Activated CD8-positive, alpha-beta T cell treated with anti-CD3 and anti-CD28 coated beads for 36 hours (primary cell): ENCODE results near the gene LETM1. TPM values are rescaled to one million over a fixed set of nuclear protein-coding genes. Genes with fewer than 3 reads are reported as not detected.
A peak's percentile ranks its signal among the peaks of the same experiment; 100 is the strongest.

Source experiments
- ATAC-seq: fragments of 200-7000 bp; cut with Tn5 transposase; one replicate; pipeline ENCODE4 v1.10.0; 2021; ENCODE audit warnings: mild to moderate bottlenecking, moderate library complexity
- CTCF ChIA-PET: fragments of 350-600 bp; sonication (Branson Sonifier 250); formaldehyde crosslinking; loops from one replicate; lab custom pipeline; 2021; ENCODE audit warnings: antibody characterized with exemption; lab: Charles Lee
- POLR2A ChIA-PET: fragments of 350-600 bp; sonication (Branson Sonifier 250); formaldehyde crosslinking; loops from one replicate; lab custom pipeline; 2021; ENCODE audit warnings: antibody characterized with exemption; lab: Charles Lee
- DNase-seq: peaks from one replicate; pipeline ENCODE4 v3.0.0-alpha.2; 2020
- H3K27ac Mint-ChIP-seq: one replicate; pipeline ENCODE4 v1.8.0; 2021; ENCODE audit warnings: mild to moderate bottlenecking, mixed read lengths
- H3K27me3 Mint-ChIP-seq: one replicate; pipeline ENCODE4 v1.8.0; 2021; ENCODE audit warnings: mixed read lengths
- H3K36me3 Mint-ChIP-seq: one replicate; pipeline ENCODE4 v1.8.0; 2021; ENCODE audit warnings: low read depth, mixed read lengths
- H3K4me1 Mint-ChIP-seq: one replicate; pipeline ENCODE4 v1.8.0; 2021; ENCODE audit warnings: low read depth, mixed read lengths
- H3K4me3 Mint-ChIP-seq: one replicate; pipeline ENCODE4 v1.8.0; 2021; ENCODE audit warnings: mild to moderate bottlenecking, moderate library complexity, mixed read lengths
- H3K9me3 Mint-ChIP-seq: one replicate; pipeline ENCODE4 v1.8.0; 2021; ENCODE audit warnings: mixed read lengths
- CTCF ChIP-seq: fragments of 200-600 bp; IDR thresholded peaks from one replicate; pipeline ENCODE4 v1.8.0; 2022; ENCODE audit warnings: antibody characterized with exemption, mild to moderate bottlenecking
- intact Hi-C: fragments of 100-400 bp; cut with micrococcal nuclease; formaldehyde crosslinking; loops from one replicate; pipeline ENCODE4 v1.10.0; 2022
- total RNA-seq, 2 experiments: library from RNA; stranded (reverse); gene quantifications; one replicate each; pipeline ENCODE4 v1.2.3, GENCODE V29; 2021

The LETM1 gene
- total RNA-seq, 2 experiments from 2014 or later, result 49.4 to 53.2 TPM

GRCh38 chr4:1871471-1872021 lies 15.6 kb upstream of the LETM1 start:
- Mint-ChIP-seq H3K4me3 (peak overlapping the region; percentile 32), H3K27ac (no peak overlapping the region), H3K27me3 (no peaks in the 10 kb centered on the region), H3K36me3 (peaks cover 22% of the 10 kb centered on the region), H3K9me3 (no peaks in the 10 kb centered on the region), H3K4me1 (peaks cover 38% of the 10 kb centered on the region)
- no peak for ATAC-seq
- intact Hi-C loops, result no loop called here
- DNase-seq, result no peak
- CTCF ChIA-PET, result no interaction called here
- no peak for TF ChIP-seq CTCF
- POLR2A ChIA-PET, result interaction anchor here (3.7 kb wide), 1 partner anchor 11 kb away, joined by 49 read pairs; no protein-coding TSS in a partner anchor

GRCh38 chr4:1870578-1871443 lies 14.9 kb upstream of the LETM1 start, which contains the start of gene NSD2:
NSD2 (plus strand) TSS chr4:1871393; CDS start chr4:1900655, 29,262 bp downstream.
- POLR2A ChIA-PET, result interaction anchor here (0.9 to 3.7 kb wide), 12 partner anchors 11 to 171 kb away, joined by 3 to 49 read pairs (median 5); partner anchors contain the start of genes LETM1, TACC3 and TMEM129
- DNase-seq (peak; percentile 90), ATAC-seq (peak; percentile 71)
- H3K4me3 Mint-ChIP-seq, result peak within 1 kb of the TSS; percentile 99
- H3K9me3 Mint-ChIP-seq, result no peaks in the 10 kb centered on the region
- peaks cover 22% of the 10 kb centered on the region for H3K36me3 Mint-ChIP-seq
- CTCF ChIA-PET, result interaction anchor here (1.7 kb wide), 2 partner anchors 14 to 29 kb away, joined by 5 to 9 read pairs; partner anchors contain the start of gene LETM1
- H3K4me1 Mint-ChIP-seq, result peaks cover 35% of the 10 kb centered on the region
- no peak for TF ChIP-seq CTCF
- peak within 1 kb of the TSS; percentile 99 for H3K27ac Mint-ChIP-seq
- intact Hi-C loops, result no loop called here
- no peaks in the 10 kb centered on the region for H3K27me3 Mint-ChIP-seq

GRCh38 chr4:1870328-1870577 lies 14.3 kb upstream of the LETM1 start:
- no peak for TF ChIP-seq CTCF
- Mint-ChIP-seq H3K4me1 (peaks cover 36% of the 10 kb centered on the region), H3K36me3 (peaks cover 22% of the 10 kb centered on the region), H3K4me3 (peak overlapping the region; percentile 82), H3K9me3 (no peaks in the 10 kb centered on the region), H3K27me3 (no peaks in the 10 kb centered on the region), H3K27ac (peak overlapping the region; percentile 92)
- CTCF ChIA-PET, result interaction anchor here (1.7 kb wide), 2 partner anchors 14 to 29 kb away, joined by 5 to 9 read pairs; partner anchors contain the start of gene LETM1
- DNase-seq (peak; percentile 91), ATAC-seq (peak; percentile 60)
- POLR2A ChIA-PET, result interaction anchor here (1.0 to 3.7 kb wide), 11 partner anchors 10 to 171 kb away, joined by 3 to 49 read pairs (median 6); partner anchors contain the start of genes LETM1, TACC3 and TMEM129
- intact Hi-C loops, result no loop called here

- TF ChIP-seq CTCF, result no peak
- Mint-ChIP-seq H3K27ac (peak overlapping the region; percentile 92), H3K9me3 (no peaks in the 10 kb centered on the region), H3K4me3 (peak overlapping the region; percentile 82), H3K36me3 (peaks cover 19% of the 10 kb centered on the region), H3K27me3 (no peaks in the 10 kb centered on the region), H3K4me1 (peaks cover 34% of the 10 kb centered on the region)
- CTCF ChIA-PET, result interaction anchor here (1.7 kb wide), 2 partner anchors 13 to 30 kb away, joined by 5 to 9 read pairs; partner anchors contain the start of gene LETM1
- no peak for DNase-seq
- ATAC-seq, result no peak
- POLR2A ChIA-PET, result interaction anchor here (0.6 to 3.7 kb wide), 12 partner anchors 10 to 600 kb away, joined by 3 to 49 read pairs (median 5); partner anchors contain the start of genes LETM1, TACC3 and TMEM129
- intact Hi-C loops, result no loop called here
Measured at GRCh38 chr4:1869530-1870327, 13.8 kb upstream of the LETM1 start.
